ENCODE measurements around the gene MATK.

MATK gene, protein sequence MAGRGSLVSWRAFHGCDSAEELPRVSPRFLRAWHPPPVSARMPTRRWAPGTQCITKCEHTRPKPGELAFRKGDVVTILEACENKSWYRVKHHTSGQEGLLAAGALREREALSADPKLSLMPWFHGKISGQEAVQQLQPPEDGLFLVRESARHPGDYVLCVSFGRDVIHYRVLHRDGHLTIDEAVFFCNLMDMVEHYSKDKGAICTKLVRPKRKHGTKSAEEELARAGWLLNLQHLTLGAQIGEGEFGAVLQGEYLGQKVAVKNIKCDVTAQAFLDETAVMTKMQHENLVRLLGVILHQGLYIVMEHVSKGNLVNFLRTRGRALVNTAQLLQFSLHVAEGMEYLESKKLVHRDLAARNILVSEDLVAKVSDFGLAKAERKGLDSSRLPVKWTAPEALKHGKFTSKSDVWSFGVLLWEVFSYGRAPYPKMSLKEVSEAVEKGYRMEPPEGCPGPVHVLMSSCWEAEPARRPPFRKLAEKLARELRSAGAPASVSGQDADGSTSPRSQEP

DNA sequence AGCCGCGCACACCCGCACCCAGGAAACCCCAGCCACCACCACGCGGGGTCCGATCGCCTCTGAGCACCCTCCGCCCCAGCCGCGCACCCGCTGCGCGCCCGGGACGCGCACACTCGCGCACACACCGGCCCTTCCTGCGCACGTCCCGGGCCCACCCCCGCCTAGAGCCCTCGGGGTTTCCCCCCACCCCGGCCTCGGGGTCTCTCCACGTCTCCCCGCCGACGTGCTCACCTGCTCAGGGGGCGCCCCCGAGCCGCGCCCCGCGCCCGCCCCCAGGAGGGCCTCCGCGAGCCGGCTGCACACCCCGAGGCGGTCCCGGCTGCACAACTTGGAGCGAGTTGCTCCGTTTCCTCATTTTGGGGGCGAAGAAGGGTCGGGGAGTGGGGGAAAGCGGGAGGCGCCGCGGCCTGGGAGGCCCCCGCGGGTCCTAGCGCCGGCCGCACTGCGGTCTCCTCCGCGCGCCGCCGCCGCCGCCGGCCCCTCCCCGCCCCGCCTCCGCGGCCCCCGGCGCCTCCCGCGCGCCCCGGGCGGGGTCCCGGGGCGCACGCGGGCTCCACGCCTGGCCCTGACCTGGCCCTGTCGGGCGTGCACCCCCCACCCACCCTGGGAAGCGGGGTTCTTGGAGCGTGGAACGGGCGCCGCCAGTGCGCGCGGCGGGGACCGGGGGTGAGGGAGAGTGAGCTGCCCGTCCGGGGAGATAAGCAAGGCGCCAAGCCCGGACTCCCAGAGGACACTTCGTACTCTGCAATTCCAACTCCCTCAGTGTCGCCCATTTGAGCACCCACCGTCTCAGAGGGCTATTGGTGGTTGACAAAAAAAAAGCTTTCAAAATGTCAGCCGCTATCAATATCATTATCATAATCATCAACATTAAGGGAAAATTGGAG, at the start of gene MATK:
TSS of gene MATK (minus strand) at position 444 of the 887 bp plus-strand sequence. CDS start 1,246 bp downstream, outside the sequence.
- DNase-seq (ENCODE audit: low read depth in 3 of 3), result peak in 2 of 3 experiments; percentile 27 to 32

DNA sequence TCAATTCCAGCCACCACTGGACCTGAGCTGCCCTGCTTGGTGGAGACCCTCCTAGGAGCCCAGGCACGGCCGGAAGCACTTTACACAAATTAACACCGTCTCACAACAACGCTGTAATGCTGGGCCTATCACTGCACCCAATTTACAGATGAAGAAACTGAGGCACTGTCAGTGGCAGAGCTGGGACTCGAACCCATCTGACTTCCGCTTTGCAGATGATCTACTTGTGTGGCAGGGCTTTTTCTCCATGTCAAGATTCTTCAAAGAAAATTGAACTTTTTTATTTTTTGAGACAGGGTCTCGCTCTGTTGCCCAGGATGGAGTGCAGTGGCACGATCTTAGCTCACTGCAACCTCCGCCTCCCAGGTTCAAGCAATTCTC, 48.9 kb upstream of the MATK start:
- no peak for DNase-seq (ENCODE audit: low read depth in 3 of 3)

DNA sequence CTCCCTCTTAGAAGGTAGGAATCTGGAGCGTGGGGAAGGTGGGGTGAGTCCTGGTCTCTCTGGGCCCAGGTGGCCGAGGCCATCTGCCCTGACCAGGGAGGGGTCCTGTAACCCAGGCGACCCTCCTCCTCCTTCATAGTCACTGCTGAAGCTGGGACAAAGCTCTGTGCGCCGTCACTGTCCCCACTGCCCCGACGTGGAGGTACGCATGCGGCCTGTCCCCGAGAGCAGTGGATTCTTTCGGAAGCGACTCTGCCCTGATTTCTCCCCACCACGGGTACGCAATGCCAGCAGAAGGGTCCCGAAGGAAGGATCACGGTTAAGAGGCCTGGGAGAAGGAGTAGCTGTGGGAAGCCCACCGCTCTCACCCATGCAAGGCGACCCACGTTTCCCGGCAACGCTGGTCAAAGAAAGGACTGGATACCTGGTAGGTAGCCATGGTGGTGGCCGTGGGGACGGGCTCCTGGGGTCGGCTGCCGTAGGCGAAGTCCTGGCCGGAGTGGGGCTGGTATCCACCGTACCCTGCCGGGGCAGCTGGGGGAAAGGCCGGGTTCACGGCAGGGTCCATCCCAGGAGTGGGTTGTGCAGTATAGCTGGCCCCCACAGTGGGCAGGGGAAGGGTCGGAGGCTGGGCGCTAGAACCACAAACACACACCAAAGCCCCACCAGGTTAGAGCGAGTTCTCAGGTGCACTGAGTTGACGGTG, 48.3 kb upstream of the MATK start:
- DNase-seq (ENCODE audit: low read depth in 3 of 3), result no peak

DNA sequence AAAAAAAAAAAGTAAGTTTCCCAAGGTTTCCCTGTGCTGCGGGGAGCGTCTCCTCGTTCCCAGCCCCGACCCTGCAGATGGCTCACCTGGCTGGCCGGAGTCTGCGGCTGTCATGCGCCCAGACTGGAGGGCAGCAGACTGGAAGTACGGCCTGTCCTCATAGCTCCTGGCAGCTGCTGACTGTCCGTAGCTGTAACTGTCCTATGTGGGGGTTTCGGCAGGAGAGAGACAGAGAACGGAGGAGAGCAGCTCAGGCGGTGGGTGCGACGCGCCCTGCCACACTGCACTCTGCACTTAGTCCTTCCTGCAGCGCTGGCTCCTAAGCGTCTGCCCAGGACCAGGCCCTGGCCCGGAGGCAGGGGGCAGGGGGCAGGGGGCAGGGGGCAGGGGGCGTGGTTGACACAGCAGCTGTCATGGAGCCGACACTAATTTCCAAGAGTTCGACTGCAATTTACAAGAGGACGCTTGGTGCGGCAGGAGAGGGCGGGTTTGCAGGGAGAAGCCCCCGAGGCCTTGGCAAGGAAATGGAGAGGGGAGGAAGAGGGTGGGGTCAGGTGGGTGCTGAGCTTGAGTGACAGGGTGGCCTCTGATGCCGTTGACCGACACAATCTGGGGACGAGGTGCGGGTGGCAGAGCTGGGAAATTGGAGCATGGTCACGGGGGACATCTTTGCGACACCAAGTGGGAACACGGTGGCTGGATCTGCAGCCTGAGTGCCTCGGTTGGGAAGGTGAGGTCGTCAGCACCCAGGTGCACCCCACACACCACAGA, 47.6 kb upstream of the MATK start:
- no peak for DNase-seq (ENCODE audit: low read depth in 3 of 3)

DNA sequence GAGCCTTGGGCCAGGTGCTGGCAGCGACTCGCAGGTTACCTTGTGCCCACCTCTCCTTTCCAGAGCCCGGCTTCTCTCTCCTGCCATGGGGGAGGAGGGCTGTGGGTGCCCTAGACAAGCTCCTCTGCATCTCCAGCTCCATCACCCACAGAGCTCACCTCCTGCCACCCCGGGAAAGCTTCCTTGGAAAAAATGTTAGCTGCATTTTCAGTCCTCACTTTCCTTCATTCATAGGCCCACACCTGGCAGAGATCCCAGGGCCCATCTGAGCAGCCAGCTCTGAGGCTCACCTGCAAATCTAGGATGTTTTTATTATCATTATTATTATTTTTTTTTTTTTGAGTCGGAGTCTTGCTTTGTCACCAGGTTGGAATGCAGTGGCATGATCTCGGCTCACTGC, 45.8 kb upstream of the MATK start:
- no peak for DNase-seq (ENCODE audit: low read depth in 3 of 3)

DNA sequence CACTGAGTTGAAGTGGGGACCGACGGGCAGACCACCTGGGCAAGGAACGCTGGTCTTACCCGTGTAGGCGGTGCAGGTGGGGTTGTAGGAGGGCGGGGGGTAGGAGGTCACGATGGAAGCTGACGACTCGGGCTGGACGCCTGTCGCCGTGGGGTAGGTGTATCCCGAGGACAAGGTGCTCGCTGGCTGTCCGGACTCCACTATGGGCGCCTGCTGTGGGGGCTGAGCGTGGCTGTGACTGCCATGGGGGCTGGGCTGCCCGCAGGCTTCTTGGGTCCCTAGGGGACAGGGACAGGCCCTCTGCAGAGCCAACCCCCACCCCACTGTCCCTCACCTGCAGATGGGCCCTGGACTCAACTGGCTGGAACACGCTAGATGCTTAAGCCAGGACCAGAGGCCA, 45.4 kb upstream of the MATK start:
- DNase-seq (ENCODE audit: low read depth in 3 of 3), result no peak

DNA sequence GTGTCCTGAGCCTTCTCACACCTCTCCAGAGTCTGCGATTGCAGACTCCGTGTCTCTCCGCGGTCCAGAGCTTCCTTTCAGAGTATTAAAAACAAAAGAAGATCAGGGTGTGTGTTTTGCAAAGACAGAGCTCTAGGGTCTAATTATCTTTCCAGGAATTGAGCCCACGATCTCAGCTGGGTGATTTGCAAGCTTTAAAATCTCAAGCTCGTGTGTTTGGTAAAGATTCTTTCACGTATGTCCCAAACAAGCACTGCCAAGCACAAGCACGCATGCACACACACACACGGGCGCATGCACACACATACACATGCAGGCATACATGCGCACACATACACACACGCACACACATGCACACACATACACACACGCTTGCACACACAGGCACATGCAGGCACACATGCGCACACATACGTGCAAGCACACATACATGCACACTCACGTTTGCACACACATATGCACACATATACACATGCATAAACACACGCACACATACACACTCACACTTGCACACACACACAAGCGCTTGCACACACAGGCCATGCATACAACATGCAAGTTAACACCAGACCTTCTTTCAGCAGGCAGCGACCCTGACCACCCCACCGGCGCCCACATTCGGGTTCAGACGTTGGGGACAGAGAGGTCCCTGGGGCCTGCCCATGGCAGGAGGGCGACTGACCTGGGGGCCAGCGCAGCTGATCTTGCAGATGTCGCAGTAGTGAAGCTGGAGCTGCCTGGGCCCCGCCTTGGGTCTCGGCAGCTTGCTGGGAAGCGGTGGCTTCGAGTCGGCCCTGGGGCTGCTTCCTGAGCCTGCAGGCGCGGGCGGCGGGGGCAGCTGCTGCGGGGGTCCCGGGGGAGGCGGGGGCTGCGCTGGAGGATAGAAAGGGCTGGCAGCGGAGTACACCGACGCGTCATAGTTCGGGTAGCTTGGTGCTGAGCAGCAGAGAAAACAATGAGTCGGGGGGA, 44.7 kb upstream of the MATK start:
- no peak for DNase-seq (ENCODE audit: low read depth in 3 of 3)

DNA sequence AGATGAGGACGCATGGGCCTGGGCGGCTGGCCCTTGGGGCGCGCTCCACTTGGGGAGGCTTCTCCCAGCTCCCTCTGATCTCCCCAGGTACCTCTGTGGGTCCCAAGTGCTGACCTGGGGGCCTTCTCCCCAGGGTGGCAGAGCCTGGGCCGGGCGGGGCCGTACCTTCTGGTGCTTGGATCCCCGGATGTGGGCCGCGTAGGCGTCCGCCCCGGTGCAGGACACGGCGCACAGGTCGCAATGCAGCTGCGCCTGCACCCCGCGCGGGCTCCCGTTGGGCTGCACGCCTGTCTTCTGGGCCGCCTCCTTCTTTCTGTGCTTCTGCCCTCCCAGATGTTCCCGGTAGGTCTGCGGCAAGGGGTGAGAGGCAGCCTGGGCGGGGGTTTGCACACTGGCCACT, 41.1 kb upstream of the MATK start:
- DNase-seq (ENCODE audit: low read depth in 3 of 3), result no peak

DNA sequence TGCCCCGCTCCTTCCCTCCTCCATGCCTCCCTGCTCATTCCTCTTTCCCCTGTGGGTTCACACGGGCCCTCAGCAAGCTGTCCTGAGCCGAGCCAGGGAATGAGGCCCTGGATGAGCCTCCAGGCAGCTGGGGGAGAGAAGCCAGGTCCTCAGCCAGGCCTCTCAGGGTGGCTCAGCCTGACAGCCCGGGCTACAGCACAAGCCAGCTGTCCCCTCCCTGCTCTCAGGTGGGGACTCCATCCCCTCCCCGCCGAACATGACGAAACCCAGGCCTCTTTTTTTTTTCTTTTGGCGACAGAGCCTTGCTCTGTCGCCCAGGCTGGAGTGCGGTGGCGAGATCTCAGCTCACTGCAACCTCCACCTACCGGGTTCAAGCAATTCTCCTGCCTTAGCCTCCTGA, 40.0 kb upstream of the MATK start:
- no peak for DNase-seq (ENCODE audit: low read depth in 3 of 3)

DNA sequence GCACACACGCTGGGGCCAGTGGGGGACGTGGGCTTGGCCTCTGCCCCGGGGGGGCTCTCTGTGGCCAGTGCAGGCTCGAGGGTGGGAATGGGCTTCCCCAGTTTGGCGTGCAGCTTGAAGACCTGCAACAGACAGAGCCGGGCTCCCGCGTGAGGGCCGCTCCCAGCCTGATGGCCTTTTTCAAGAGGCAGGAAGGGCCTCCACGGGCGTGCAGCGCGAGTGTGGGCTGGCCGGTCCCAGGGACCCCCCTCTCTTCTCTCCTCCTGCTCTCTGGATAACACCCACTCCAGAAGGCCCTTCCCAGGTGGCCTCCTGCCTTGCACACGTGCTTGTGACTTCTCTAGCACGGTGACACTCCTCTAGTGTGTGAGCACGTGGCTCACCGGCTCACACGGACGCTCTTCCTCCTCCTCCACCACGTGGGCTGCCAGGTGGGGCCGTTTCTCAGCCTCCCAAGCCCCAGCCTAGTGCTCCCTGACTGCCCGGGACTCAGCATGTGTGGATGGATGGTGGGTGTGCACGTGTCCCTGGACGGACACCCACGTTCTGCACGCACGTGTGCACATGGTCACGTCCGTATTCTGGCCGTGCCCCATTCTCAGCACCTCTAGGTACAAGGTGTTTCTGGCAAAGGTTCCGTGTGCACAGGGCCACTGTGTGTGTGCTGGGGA, 39.2 kb upstream of the MATK start:
- no peak for DNase-seq (ENCODE audit: low read depth in 3 of 3)

DNA sequence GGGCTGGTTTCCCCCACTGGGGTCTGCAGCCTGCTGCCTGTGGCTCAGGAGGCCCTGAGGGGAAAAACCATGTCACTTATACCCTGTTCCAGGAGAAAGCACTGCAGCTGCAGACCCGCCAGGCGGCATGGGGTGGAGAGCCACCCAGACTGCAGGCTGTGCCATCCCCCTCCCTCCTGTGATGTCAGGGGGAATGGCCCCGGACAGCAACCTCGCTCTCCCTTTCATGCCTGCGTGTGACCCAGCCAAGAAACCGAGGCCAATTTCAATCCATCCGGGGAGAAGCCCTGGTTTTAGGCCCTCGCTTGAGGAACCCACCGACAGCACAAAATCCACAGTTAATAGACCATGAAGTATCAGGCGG, 37.2 kb upstream of the MATK start:
- DNase-seq (ENCODE audit: low read depth in 3 of 3), result no peak

DNA sequence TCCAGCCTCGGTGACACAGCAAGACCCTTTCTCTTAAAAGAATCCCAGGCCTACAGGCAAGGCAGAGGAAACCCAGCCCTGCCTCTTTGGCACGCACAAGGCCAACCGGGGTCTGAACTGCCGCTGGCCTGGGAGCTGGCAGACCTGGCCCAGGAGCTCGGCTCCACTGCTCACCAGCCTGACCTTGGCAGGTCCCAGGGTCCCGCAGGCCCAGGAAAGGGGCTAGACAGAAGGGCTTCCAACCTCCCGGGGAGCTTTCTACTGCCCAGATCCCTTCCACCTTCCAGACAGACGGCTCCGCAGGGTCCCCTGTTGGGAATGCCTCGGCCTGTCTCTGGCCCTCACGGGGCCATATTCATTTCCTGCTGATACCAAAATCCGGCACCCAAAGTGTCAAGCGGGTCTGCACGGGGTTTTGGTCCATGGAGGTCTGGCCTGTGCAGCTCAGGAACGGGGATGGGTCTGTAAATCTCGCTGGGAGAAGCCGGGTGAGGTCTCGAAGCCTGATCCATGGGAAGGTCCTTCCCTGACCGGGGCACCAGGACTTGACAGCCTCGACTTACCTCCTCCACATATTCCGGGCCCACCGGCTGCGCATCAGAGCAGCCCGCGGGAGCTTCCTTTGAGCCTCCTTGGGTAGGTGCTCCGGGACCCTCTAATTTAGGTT, 36.6 kb upstream of the MATK start:
- no peak for DNase-seq (ENCODE audit: low read depth in 3 of 3)

DNA sequence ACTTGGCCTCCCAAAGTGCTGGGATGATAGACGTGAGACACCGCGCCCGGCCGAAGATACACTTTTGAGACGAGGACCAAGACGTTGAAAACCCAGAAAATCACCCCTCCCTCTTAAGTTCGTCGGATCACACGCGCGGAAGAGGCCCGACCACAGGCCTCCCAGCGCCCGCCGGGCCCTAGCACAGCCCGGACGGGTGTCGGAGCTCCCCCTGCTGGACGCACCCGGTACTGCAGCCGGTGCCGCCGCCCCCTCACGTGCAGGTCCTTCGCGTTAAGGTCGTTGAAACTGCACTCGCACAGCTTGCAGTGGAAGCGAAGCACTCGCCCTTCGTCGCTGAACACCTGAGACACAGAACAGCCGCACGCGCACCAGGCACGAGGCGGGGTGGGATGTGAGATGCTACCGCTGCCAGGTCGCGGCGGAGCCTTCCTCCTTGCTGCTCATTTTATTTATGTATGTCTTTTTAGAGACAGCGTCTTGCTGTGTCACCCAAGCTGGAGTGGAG, 35.7 kb upstream of the MATK start:
- peak; percentile 82 to 91 (median 86) for DNase-seq (ENCODE audit: low read depth in 3 of 3)

DNA sequence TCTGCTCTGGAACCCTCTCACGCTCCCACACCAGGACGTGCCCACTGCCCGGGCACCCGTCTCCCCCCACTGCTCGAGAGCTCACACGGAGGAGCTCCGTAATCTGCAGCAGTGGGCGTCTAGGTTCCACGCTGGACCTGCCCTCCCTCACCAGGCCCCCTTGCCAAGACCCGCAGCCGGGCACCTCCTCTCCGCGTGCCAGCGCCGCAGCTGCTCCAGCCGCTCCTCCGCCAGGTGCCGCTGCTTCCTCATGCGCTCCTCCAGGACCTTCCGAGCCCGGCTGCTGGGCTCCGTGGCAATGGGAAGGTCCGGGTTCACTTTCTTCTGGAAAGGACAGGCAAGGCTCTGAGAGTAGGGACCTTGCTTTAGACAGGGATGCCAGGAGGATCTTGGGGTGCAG, 35.0 kb upstream of the MATK start:
- DNase-seq (ENCODE audit: low read depth in 3 of 3), result no peak

DNA sequence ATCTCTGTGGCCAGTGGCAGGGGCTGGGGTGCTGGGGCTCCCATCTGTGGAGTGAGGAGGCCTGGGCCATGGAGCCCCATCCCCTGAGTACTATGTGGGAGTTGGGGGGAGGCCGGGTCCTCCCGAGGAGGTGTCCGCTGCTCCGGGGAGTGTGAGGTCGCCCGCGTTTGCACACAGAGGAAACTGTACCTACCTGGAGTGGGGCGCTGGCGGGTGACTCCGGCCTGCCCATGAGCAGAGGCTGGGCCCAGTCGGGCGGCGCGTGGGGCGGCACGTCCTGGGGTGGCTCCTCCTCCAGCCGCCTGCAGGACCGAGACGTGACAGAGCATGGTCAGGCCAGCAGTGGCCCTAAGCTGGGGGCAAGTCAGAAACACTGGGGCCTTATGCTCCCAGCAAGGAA, 33.8 kb upstream of the MATK start:
- no peak for DNase-seq (ENCODE audit: low read depth in 3 of 3)

DNA sequence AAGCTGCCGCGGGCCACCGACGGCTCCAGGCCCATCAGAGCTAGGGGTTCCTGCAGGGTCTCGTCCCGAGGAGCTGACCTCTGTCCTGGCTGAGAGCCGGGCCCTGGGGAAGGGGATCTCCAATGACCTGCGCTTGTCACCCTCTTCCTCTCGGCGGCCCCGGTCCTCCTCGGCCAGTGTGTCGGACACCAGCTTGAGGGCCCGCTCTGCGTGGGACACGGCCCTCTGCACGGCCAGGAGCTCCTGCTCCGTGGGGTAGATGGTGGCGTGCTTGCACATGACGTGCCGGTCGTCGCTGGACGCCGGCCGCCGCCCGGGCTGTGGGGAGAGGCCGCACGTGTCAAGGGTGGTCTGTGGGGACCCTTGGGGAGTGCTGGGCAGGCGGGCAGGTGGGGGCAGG, 32.7 kb upstream of the MATK start:
- DNase-seq (ENCODE audit: low read depth in 3 of 3), result no peak

DNA sequence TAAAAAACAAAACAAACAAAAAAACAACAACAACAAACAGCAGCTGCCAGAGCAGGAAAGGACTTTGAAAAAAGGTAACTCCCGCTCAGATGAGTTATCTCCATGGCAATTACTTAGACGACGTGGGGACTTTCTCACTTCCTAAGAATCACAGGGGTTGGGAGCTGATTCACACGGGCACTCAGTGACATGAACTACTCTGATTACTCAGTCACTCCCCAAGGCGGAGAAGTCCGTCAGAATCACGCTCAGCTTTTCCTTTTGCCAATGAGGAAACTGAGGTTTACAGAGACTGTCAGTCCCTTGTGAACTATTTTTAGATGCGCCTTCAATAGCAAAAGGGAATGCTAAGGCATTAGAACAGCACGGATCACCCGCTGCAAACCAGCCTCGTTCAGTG, 32.3 kb upstream of the MATK start:
- DNase-seq (ENCODE audit: low read depth in 3 of 3), result peak in 1 of 3 experiments; percentile 23

DNA sequence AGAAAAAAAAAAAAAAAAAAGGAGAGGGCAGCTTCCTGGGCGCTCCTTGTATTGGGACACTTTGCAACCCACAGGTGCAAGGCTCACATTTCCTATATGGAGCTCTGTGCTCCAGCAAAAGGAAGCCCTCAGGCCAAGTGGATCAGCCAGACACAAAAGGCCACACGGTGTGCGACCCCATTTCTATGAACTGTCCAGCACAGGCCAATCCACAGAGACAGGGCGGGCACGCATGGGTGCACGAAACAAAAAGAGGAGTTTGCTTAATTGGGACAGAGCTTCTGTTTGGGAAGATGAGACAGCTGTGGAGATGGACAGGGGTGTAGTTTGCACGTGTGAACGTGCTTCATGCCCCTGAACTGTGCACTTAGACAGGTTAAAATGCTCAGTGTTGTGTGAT, 31.6 kb upstream of the MATK start:
- DNase-seq (ENCODE audit: low read depth in 3 of 3), result no peak

All from stimulated activated CD4-positive, alpha-beta T cell treated with anti-CD3 and anti-CD28 coated beads, TNF-alpha, amount 100 ng/mL, for 4 hours (primary cell).